Measurements from ENCODE around the gene RNH1.

- TF ChIP-seq CTCF (IDR thresholded peaks at IDR 0.05) (no peak), POLR2A (IDR thresholded peaks at IDR 0.05) (no peak)
Measured at GRCh38 chr11:487571-488021, 19.4 kb downstream of the RNH1 start.

All from thyroid gland (tissue), 4 donors.